Activated T-helper 17 cell treated with anti-CD3 and anti-CD28 coated beads, Interleukin-2, amount 50 U/mL, for 72 hours (primary cell): Measurements from ENCODE around the gene ITPKC. TPM values are rescaled to one million over a fixed set of nuclear protein-coding genes. Genes with fewer than 3 reads are reported as not detected.
"Not testable (repeated sequence)": the region's sequence is repeated elsewhere in the genome, so short reads cannot be mapped to it uniquely, and the experiment has no call there.

Experiments used
- ATAC-seq: fragments of 150-1000 bp; cut with Tn5 transposase; replicated peaks from 2 replicates; pipeline ENCODE4 v1.10.0; 2021; ENCODE audit warnings: mild to moderate bottlenecking, moderate library complexity
- H3K27ac Mint-ChIP-seq: one replicate; pipeline ENCODE4 v1.8.0; 2022; ENCODE audit warnings: mixed read lengths
- H3K27me3 Mint-ChIP-seq: one replicate; pipeline ENCODE4 v1.8.0; 2022; ENCODE audit warnings: mixed read lengths
- H3K36me3 Mint-ChIP-seq: one replicate; pipeline ENCODE4 v1.8.0; 2022; ENCODE audit warnings: low read depth, mild to moderate bottlenecking, mixed read lengths
- H3K4me1 Mint-ChIP-seq: one replicate; pipeline ENCODE4 v1.8.0; 2022; ENCODE audit warnings: mixed read lengths
- H3K4me3 Mint-ChIP-seq: one replicate; pipeline ENCODE4 v1.8.0; 2022; ENCODE audit warnings: mild to moderate bottlenecking, mixed read lengths
- H3K9me3 Mint-ChIP-seq: one replicate; pipeline ENCODE4 v1.8.0; 2022; ENCODE audit warnings: mixed read lengths
- total RNA-seq, 2 donors: library from RNA; stranded (reverse); gene quantifications; one replicate each; pipeline ENCODE4 v1.2.3, GENCODE V29; 2022

The ITPKC gene
- total RNA-seq, 2 donors from 2014 or later: 7.0 to 14.5 TPM

DNA sequence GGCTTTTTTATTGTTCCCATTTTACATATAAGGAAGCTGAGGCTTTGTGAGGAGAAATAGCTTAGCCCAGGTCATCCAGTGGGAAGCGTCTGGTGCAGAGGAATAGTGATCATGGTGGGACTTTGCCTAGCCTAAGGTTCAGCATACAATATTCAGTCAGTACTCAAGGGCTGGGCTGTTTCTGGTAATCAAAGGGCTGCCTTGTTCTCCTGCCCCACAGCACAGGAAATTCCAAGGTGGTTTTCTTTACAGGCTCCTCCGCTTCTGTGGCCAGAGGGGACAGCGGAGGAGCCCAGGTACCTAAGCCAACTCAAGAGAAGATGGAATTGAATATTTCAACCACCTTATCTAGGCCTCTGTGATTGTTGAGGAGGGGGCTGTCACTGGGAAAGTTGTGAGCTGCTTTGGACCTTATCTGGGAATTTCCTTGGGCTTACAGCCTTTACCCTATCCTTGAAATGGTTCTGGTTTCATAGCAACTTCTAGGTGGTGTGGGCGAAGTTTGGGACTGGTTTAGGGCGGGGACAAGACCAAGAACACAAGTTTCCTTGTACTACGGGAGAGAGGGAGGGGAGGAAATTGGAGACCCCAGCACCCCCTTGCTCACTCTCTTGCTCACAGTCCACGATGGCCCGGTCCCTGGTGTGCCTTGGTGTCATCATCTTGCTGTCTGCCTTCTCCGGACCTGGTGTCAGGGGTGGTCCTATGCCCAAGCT, 58.2 kb downstream of the ITPKC start, which contains the start of gene MIA:
Gene MIA (plus strand): TSS at position 606 of the 716 bp plus-strand sequence. CDS start 22 bp downstream, at position 628.
- H3K27ac Mint-ChIP-seq: no peak within 1 kb of the TSS
- H3K9me3 Mint-ChIP-seq: peaks cover 4% of the 10 kb centered on the region
- no peak for ATAC-seq
- H3K4me1 Mint-ChIP-seq: peaks cover 22% of the 10 kb centered on the region
- peaks cover 29% of the 10 kb centered on the region for H3K36me3 Mint-ChIP-seq
- no peak within 1 kb of the TSS for H3K4me3 Mint-ChIP-seq
- no peaks in the 10 kb centered on the region for H3K27me3 Mint-ChIP-seq

GRCh38 chr19:40775632-40776022, 58.7 kb downstream of the ITPKC start:
- H3K4me1 Mint-ChIP-seq: peaks cover 27% of the 10 kb centered on the region

GRCh38 chr19:40776364-40776763, 59.5 kb downstream of the ITPKC start:
- Mint-ChIP-seq H3K36me3 (peaks cover 32% of the 10 kb centered on the region), H3K27ac (no peak overlapping the region), H3K4me1 (peaks cover 25% of the 10 kb centered on the region), H3K9me3 (no peaks in the 10 kb centered on the region), H3K27me3 (no peaks in the 10 kb centered on the region), H3K4me3 (peak overlapping the region; percentile 92)
- no peak for ATAC-seq

More at GRCh38 chr19:40775632-40776022, 58.7 kb downstream of the ITPKC start:
- Mint-ChIP-seq H3K27ac (no peak overlapping the region), H3K27me3 (no peaks in the 10 kb centered on the region), H3K4me3 (no peak overlapping the region), H3K9me3 (peaks cover 4% of the 10 kb centered on the region), H3K36me3 (peaks cover 31% of the 10 kb centered on the region)
- no peak for ATAC-seq

DNA sequence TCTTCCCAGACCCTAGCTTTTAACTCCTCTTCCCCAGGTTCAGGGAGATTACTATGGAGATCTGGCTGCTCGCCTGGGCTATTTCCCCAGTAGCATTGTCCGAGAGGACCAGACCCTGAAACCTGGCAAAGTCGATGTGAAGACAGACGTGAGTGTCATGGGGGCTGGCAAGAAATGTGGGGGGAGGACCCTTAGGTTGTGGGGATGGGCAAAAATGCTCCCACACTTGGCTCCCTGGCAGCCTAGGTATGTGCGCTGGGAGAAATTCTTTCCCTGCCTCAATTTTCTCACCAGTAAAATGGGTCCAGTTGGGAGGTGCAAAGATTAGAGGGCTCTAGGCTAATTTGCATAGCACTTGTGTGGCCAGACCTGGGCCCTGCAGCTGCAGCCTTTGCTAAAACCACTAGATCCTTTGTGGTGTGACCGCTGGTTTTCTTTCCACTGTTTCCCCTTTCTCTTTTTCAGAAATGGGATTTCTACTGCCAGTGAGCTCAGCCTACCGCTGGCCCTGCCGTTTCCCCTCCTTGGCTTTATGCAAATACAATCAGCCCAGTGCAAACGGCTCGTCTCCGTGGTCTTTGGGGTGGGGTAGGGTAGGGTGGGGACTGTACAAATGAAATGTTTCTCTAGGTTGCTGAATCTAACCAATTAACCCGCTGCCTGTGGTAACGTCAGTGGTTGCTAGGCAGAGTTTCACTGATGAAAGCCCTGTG, 60.2 kb downstream of the ITPKC start:
- Mint-ChIP-seq H3K4me1 (peaks cover 25% of the 10 kb centered on the region), H3K36me3 (peaks cover 40% of the 10 kb centered on the region), H3K27ac (peak overlapping the region; percentile 91), H3K4me3 (peak overlapping the region; percentile 92), H3K9me3 (no peaks in the 10 kb centered on the region), H3K27me3 (no peaks in the 10 kb centered on the region)
- ATAC-seq: peak; percentile 66

DNA sequence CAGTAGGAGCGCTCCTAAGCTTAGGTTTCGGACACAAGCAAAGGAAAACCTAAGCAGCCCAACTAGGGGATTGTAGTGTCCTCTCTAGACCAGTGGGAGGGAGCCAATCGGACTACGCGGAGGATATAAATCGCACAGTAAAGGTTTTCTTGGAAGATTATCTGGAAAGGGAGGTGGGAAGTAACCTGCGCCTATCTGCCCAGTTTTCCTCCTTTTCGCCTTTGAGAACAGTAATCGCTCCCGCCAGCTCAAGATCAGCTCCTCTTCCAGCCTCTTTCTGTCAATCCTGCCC, 60.7 kb downstream of the ITPKC start:
- Mint-ChIP-seq H3K9me3 (no peaks in the 10 kb centered on the region), H3K4me1 (peaks cover 25% of the 10 kb centered on the region)

DNA sequence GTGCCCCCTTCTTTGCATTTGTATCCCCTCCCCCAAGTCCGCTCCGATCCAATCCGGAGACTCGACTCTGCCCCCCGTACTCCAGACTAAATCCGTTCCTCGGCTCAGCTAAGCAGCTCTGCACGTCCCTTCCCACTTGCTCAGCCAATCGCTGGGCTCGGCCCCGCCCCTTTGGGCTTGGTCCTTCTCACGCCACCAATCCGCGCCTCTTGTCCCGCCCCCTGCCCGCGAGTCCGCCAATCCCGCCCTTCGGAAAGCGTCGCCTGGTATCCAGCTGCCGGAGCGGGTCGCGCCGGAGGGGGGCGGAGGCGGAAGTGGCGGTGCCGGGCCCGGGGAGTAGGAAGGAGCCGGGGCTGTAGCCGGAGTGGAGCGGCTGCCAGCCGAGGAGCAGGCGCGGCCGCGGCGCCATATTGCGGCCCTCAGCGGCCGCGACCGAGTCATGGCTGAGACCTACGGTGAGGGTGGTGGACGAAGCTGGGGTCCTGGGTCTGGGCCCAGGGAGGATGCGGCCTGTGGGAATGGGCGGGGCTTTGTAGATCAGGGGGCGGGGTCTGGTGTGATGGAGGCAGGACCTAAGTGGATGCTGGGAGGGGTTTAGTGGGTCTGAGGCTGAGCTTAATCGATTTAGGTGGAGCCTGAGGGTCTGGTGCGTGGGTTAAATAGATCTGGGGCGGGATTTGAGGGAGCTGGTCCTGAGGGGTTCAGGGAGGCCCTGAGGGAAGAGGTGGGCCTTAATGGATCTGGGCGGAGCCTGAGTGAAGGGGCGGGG, 61.2 kb downstream of the ITPKC start, which contains the start of gene RAB4B:
Gene RAB4B (plus strand): TSS at position 311 of the 769 bp plus-strand sequence. CDS start 129 bp downstream, at position 440.
- Mint-ChIP-seq H3K36me3 (peaks cover 46% of the 10 kb centered on the region), H3K27ac (peak within 1 kb of the TSS; percentile 91), H3K4me1 (peaks cover 26% of the 10 kb centered on the region), H3K9me3 (no peaks in the 10 kb centered on the region), H3K27me3 (no peaks in the 10 kb centered on the region), H3K4me3 (peak within 1 kb of the TSS; percentile 92)
- ATAC-seq: peak; percentile 82

More for the DNA sequence above, 60.7 kb downstream of the ITPKC start:
- Mint-ChIP-seq H3K27ac (peak overlapping the region; percentile 91), H3K27me3 (no peaks in the 10 kb centered on the region), H3K36me3 (peaks cover 44% of the 10 kb centered on the region), H3K4me3 (peak overlapping the region; percentile 92)
- no peak for ATAC-seq

DNA sequence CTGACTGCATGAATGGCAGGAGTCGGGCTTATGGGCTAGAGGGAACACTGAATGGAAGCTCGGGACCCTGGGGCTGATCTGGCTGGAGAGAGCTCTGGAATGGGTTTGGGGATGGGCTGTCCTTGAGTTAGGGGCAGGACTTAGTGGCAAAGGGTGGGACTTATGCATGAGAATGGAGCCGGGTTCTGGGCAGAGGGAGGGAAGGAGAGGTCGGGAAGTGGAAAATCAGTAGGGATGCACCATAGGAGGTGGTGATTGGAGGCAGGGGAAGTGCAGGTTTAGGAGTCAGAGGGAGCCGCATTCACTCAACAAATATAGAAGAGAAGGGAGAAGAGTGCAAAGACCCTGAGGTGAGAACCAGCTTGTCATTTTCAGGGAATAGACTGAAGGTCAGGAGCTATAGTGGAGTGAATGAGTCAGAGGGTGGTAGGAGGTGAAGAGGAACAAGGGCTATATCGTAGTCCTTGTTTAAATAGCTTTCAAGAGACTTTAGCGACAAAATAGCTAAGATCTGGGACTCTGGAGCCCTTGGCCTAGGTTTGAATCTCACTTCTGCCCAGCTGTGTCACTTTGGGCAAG, 61.9 kb downstream of the ITPKC start:
- H3K36me3 Mint-ChIP-seq: peaks cover 51% of the 10 kb centered on the region
- no peaks in the 10 kb centered on the region for H3K27me3 Mint-ChIP-seq
- peak overlapping the region; percentile 92 for H3K4me3 Mint-ChIP-seq
- no peaks in the 10 kb centered on the region for H3K9me3 Mint-ChIP-seq
- peak overlapping the region; percentile 91 for H3K27ac Mint-ChIP-seq
- peaks cover 30% of the 10 kb centered on the region for H3K4me1 Mint-ChIP-seq
- no peak for ATAC-seq

GRCh38 chr19:40780582-40780981, 63.7 kb downstream of the ITPKC start:
- peaks cover 32% of the 10 kb centered on the region for H3K4me1 Mint-ChIP-seq
- peak overlapping the region; percentile 92 for H3K4me3 Mint-ChIP-seq
- peak overlapping the region; percentile 85 for H3K27ac Mint-ChIP-seq

DNA sequence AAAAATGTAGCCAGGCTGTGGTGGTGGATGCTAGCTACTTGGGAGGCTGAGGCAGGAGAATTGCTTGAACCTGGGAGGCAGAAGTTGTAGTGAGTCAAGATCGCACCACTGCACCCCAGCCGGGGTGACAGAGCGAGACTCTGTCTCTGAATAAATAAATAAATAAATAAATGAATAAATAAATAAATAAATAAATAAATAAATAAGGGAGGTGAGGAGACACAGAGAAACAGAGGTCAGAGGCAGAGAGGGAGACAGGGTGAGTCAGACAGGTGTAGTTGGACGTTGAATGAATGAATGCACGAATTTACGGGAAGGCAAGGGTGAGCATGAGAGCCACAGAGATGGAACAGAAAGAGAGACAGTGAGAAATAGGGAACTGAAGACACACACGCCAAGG, 64.2 kb downstream of the ITPKC start:
- Mint-ChIP-seq H3K9me3 (no peaks in the 10 kb centered on the region), H3K36me3 (peaks cover 63% of the 10 kb centered on the region), H3K4me3 (no peak overlapping the region), H3K27ac (peak overlapping the region; percentile 85), H3K27me3 (no peaks in the 10 kb centered on the region), H3K4me1 (peaks cover 35% of the 10 kb centered on the region)
- ATAC-seq: no peak

More at GRCh38 chr19:40780582-40780981, 63.7 kb downstream of the ITPKC start:
- Mint-ChIP-seq H3K27me3 (no peaks in the 10 kb centered on the region), H3K9me3 (no peaks in the 10 kb centered on the region), H3K36me3 (peaks cover 61% of the 10 kb centered on the region)
- ATAC-seq: no peak

DNA sequence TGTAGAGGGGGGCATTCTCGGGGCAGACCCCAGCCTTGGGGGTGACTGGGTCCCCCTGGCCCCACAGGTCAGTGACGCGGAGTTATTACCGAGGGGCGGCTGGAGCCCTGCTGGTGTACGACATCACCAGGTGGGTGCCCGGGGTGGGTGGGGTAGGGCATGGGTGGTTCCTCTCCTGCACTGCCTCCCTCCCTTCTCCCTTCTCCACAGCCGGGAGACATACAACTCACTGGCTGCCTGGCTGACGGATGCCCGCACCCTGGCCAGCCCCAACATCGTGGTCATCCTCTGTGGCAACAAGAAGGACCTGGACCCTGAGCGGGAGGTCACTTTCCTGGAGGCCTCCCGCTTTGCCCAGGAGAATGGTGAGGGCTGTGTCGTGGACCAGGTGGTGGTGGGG, 66.8 kb downstream of the ITPKC start:
- Mint-ChIP-seq H3K27me3 (no peaks in the 10 kb centered on the region), H3K27ac (no peak overlapping the region), H3K4me3 (no peak overlapping the region), H3K36me3 (peaks cover 64% of the 10 kb centered on the region), H3K9me3 (no peaks in the 10 kb centered on the region), H3K4me1 (peaks cover 26% of the 10 kb centered on the region)
- no peak for ATAC-seq

GRCh38 chr19:40784146-40784545, 67.2 kb downstream of the ITPKC start:
- peaks cover 64% of the 10 kb centered on the region for H3K36me3 Mint-ChIP-seq
- H3K27ac Mint-ChIP-seq, ATAC-seq: not testable (repeated sequence)

DNA sequence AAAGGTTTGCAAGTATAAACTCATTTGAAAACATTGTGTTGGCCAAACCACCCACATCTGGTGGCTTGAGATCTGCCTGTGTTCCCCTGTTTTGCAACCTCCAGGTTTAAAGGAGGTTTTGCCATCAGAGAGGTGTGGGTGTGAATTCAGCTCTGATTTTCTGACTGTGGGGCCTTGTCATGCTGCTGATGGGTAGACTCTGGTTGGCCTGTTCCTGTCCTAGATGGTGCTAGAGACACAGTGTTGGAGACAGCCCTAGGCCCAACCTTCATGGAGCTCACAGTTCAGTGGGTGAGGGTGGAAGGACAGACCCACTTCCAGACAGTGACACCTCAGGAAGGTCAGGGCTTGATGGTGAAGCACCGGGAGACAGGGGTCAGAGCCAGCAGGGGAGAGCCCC, 68.6 kb downstream of the ITPKC start:
- Mint-ChIP-seq H3K27ac (no peak overlapping the region), H3K4me3 (no peak overlapping the region), H3K4me1 (peaks cover 18% of the 10 kb centered on the region), H3K9me3 (no peaks in the 10 kb centered on the region), H3K27me3 (no peaks in the 10 kb centered on the region), H3K36me3 (peaks cover 68% of the 10 kb centered on the region)
- peak; percentile 68 for ATAC-seq

More at GRCh38 chr19:40784146-40784545, 67.2 kb downstream of the ITPKC start:
- peaks cover 23% of the 10 kb centered on the region for H3K4me1 Mint-ChIP-seq
- H3K27me3 Mint-ChIP-seq, H3K4me3 Mint-ChIP-seq, H3K9me3 Mint-ChIP-seq: not testable (repeated sequence)

DNA sequence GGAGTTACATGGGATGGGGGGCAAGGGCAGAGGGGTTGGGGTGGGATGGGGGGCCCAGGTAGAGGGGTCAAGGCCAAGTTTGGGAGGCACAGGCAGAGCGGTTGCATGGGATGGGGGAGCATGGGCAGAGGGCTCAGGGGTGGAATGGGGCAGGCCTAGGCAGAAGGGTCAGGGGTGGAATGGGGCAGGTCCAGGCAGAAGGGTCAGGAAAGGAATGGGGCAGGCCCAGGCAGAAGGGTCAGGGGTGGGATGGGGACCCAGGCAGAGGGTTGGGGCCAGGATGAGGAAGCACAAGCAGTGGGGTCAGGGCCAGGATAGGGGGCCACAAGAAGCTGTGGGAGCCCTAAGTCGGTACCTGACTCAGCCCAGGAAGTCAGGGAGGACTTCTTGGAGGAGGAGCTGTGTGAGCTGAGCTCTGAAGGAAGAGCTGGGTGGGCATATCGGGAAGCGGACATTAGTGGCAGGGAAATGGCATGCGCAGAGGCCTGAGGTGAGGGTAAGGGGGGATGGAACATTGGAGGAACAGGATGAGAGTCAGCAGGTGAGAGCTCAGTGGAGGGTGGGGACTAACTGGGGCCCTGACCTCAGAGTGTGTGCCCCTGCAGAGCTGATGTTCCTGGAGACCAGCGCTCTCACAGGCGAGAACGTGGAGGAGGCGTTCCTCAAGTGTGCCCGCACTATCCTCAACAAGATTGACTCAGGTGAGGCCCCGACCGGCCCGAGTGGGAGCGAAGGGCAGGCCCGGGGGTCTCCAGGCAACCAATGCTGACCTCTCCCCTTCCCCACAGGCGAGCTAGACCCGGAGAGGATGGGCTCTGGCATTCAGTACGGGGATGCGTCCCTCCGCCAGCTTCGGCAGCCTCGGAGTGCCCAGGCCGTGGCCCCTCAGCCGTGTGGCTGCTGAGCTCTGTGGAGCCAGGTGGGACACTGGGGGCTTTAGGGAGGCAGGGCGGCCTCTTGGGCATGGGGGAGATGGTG, 69.4 kb downstream of the ITPKC start:
- Mint-ChIP-seq H3K4me1 (peaks cover 14% of the 10 kb centered on the region), H3K27ac (peak overlapping the region; percentile 62), H3K9me3 (no peaks in the 10 kb centered on the region), H3K27me3 (no peaks in the 10 kb centered on the region), H3K4me3 (no peak overlapping the region), H3K36me3 (peaks cover 65% of the 10 kb centered on the region)
- no peak for ATAC-seq
